ENCODE data around the gene IQSEC1.

DNA sequence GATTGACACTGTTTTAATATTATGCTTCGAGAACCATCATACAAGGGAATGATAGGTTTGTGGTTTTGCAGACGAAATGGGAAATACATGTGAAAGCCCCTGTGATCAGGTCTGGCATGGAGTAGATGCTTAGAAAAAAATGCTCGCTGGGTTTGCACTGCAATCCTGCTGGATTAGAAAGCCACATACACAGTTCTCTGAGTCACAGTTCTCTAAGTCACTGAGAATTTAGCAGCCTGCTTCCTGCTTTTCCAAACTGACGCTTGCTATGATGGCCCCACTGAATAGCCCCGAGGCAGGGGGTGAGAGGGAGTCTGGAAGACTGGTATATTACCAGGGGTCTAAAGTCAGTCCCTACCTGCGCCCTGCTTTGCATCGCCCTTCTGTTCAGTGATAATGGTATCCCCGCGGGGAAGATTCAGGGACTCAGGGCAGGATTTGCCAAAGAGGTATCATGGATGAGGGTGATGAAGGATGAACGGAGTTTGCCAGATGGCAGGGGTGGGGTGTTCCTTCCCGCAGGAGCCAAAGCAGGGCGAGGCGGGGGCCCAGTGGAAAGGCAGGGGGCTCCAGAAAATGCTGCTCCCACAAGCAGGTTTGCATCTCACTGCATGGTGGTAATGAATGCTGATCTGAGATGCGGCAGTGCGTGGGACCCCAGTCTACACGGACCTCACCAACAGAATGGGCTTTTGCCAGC, 82.3 kb downstream of the IQSEC1 start:
- no peak for TF ChIP-seq POLR2A (IDR thresholded peaks at IDR 0.05; ENCODE audit: low read depth, low read length)
- no peak for TF ChIP-seq POLR2AphosphoS5 (IDR thresholded peaks at IDR 0.05; ENCODE audit: low read depth, low read length)
- no peak for TF ChIP-seq TAF1 (IDR thresholded peaks at IDR 0.05; ENCODE audit: borderline replicate concordance, low read depth, low read length)

All from GM12892 (cell line).